ENCODE results near the gene EFCAB11. TPM values are rescaled to one million over a fixed set of nuclear protein-coding genes. Genes with fewer than 3 reads are reported as not detected.

The EFCAB11 gene
- total and polyA plus RNA-seq, 2 experiments from 2014 or later, result 7.2 to 10.8 TPM

DNA sequence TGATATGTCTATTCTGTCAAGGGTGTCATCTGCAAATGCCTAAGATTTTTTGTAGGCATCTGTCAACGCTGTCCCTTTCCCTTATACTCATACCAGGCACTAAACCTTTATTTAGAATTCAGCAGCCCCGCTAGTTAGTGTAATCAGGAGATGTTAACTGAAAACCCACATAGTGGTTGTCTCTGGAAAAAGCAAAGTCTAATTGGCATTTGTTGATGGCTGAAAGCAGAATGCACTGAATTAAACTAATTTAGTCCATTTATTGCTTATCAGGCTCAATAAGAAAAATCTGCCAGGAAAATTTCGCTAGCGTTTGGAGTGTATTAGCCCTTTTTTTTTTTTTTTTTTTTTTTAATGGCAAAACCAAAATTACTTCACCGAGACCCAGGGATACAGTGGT is 35.7 kb upstream of the EFCAB11 start:
- no peaks in the 10 kb centered on the region for H3K79me2 ChIP-seq
- H2AFZ ChIP-seq, result no peak overlapping the region
- no peaks in the 10 kb centered on the region for H4K20me1 ChIP-seq (ENCODE audit: insufficient read depth, poor library complexity, severe bottlenecking)
- WGBS (ENCODE audit: low lambda C conversion rate, missing lambda C conversion rate), result 96% methylated on average over 5 of the region's 5 CpGs
- no peak for DNase-seq (ENCODE audit: low spot score)
- no peaks in the 10 kb centered on the region for H3K27me3 ChIP-seq
- H3K36me3 ChIP-seq (replicated peaks; ENCODE audit: insufficient read depth, low read depth), result no peaks in the 10 kb centered on the region
- H3K4me1 ChIP-seq (ENCODE audit: insufficient read depth), result no peaks in the 10 kb centered on the region
- H3K4me3 ChIP-seq, result no peak overlapping the region
- H3K9me3 ChIP-seq (ENCODE audit: low read depth), result no peaks in the 10 kb centered on the region
- H3K27ac ChIP-seq, result no peak overlapping the region
- TF ChIP-seq EZH2phosphoT487 (IDR thresholded peaks at IDR 0.05; ENCODE audit: low read depth, severe bottlenecking, unreplicated experiment), result no peak
- TF ChIP-seq EZH2 (IDR thresholded peaks at IDR 0.05; ENCODE audit: borderline replicate concordance), result no peak
- TF ChIP-seq, protein P1, sequence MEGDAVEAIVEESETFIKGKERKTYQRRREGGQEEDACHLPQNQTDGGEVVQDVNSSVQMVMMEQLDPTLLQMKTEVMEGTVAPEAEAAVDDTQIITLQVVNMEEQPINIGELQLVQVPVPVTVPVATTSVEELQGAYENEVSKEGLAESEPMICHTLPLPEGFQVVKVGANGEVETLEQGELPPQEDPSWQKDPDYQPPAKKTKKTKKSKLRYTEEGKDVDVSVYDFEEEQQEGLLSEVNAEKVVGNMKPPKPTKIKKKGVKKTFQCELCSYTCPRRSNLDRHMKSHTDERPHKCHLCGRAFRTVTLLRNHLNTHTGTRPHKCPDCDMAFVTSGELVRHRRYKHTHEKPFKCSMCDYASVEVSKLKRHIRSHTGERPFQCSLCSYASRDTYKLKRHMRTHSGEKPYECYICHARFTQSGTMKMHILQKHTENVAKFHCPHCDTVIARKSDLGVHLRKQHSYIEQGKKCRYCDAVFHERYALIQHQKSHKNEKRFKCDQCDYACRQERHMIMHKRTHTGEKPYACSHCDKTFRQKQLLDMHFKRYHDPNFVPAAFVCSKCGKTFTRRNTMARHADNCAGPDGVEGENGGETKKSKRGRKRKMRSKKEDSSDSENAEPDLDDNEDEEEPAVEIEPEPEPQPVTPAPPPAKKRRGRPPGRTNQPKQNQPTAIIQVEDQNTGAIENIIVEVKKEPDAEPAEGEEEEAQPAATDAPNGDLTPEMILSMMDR (IDR thresholded peaks at IDR 0.05; ENCODE audit: poor library complexity), result no peak
- H3K4me2 ChIP-seq, result no peak overlapping the region
- H3K9me2 ChIP-seq (replicated peaks; ENCODE audit: insufficient read depth), result no peaks in the 10 kb centered on the region

- Histone ChIP-seq H3K27me3 (no peaks in the 10 kb centered on the region), H3K4me3 (no peak overlapping the region), H2AFZ (no peak overlapping the region), H3K4me1 (ENCODE audit: insufficient read depth) (no peaks in the 10 kb centered on the region), H3K36me3 (replicated peaks; ENCODE audit: insufficient read depth, low read depth) (no peaks in the 10 kb centered on the region), H3K9me3 (ENCODE audit: low read depth) (no peaks in the 10 kb centered on the region), H3K27ac (no peak overlapping the region), H3K9me2 (replicated peaks; ENCODE audit: insufficient read depth) (no peaks in the 10 kb centered on the region), H3K79me2 (no peaks in the 10 kb centered on the region), H4K20me1 (ENCODE audit: insufficient read depth, poor library complexity, severe bottlenecking) (no peaks in the 10 kb centered on the region), H3K4me2 (no peak overlapping the region)
- no peak for DNase-seq (ENCODE audit: low spot score)
- WGBS (ENCODE audit: low lambda C conversion rate, missing lambda C conversion rate), result 94% methylated on average over 5 of the region's 5 CpGs
- no peak for TF ChIP-seq EZH2 (IDR thresholded peaks at IDR 0.05; ENCODE audit: borderline replicate concordance)
- TF ChIP-seq, protein P1 (IDR thresholded peaks at IDR 0.05; ENCODE audit: poor library complexity), result no peak
Observed at GRCh38 chr14:89988787-89989186, 34.3 kb upstream of the EFCAB11 start.

DNA sequence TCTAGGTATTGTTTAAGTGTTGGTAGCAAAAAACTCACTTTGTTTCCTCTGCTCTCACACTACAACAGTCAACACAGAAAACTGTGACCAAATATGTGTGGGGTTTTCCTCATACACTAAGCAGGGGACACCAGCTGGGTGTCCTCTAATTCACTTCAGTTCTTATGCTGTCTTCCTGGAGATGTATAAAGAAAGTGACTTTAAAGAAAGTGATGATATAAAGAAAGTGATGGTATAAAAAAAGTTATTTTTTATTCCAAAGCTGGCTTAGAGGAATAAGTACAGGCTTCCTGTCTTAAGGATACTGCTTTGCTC is 32.6 kb upstream of the EFCAB11 start:
- no peaks in the 10 kb centered on the region for H3K27me3 ChIP-seq
- no peak overlapping the region for H3K4me2 ChIP-seq
- H3K27ac ChIP-seq, result no peak overlapping the region
- TF ChIP-seq, protein P1 (IDR thresholded peaks at IDR 0.05; ENCODE audit: poor library complexity), result no peak
- TF ChIP-seq EZH2 (IDR thresholded peaks at IDR 0.05; ENCODE audit: borderline replicate concordance) (no peak), EZH2phosphoT487 (IDR thresholded peaks at IDR 0.05; ENCODE audit: low read depth, severe bottlenecking, unreplicated experiment) (no peak)
- no peaks in the 10 kb centered on the region for H3K9me2 ChIP-seq (replicated peaks; ENCODE audit: insufficient read depth)
- H3K4me1 ChIP-seq (ENCODE audit: insufficient read depth), result no peaks in the 10 kb centered on the region
- H2AFZ ChIP-seq, result no peak overlapping the region
- H3K4me3 ChIP-seq, result no peak overlapping the region
- no peak for DNase-seq (ENCODE audit: low spot score)
- H3K9me3 ChIP-seq (ENCODE audit: low read depth), result no peaks in the 10 kb centered on the region
- no peaks in the 10 kb centered on the region for H3K79me2 ChIP-seq
- no peaks in the 10 kb centered on the region for H3K36me3 ChIP-seq (replicated peaks; ENCODE audit: insufficient read depth, low read depth)
- no peaks in the 10 kb centered on the region for H4K20me1 ChIP-seq (ENCODE audit: insufficient read depth, poor library complexity, severe bottlenecking)

- H3K9me2 ChIP-seq (replicated peaks; ENCODE audit: insufficient read depth), result no peaks in the 10 kb centered on the region
- H4K20me1 ChIP-seq (ENCODE audit: insufficient read depth, poor library complexity, severe bottlenecking), result no peaks in the 10 kb centered on the region
- H2AFZ ChIP-seq, result no peak overlapping the region
- no peak overlapping the region for H3K4me2 ChIP-seq
- 82% methylated on average over 5 of the region's 5 CpGs for WGBS (ENCODE audit: low lambda C conversion rate, missing lambda C conversion rate)
- H3K27me3 ChIP-seq, result no peaks in the 10 kb centered on the region
- no peaks in the 10 kb centered on the region for H3K36me3 ChIP-seq (replicated peaks; ENCODE audit: insufficient read depth, low read depth)
- H3K27ac ChIP-seq, result no peak overlapping the region
- no peaks in the 10 kb centered on the region for H3K4me1 ChIP-seq (ENCODE audit: insufficient read depth)
- TF ChIP-seq, protein P1 (IDR thresholded peaks at IDR 0.05; ENCODE audit: poor library complexity), result no peak
- TF ChIP-seq EZH2phosphoT487 (IDR thresholded peaks at IDR 0.05; ENCODE audit: low read depth, severe bottlenecking, unreplicated experiment), result no peak
- TF ChIP-seq EZH2 (IDR thresholded peaks at IDR 0.05; ENCODE audit: borderline replicate concordance), result no peak
- no peak for DNase-seq (ENCODE audit: low spot score)
- H3K4me3 ChIP-seq, result no peak overlapping the region
- no peaks in the 10 kb centered on the region for H3K9me3 ChIP-seq (ENCODE audit: low read depth)
- no peaks in the 10 kb centered on the region for H3K79me2 ChIP-seq
Observed at GRCh38 chr14:89986462-89987160, 32.1 kb upstream of the EFCAB11 start.

Measured in hepatocyte (in vitro differentiated cells).